Heart right ventricle (tissue), 16 donors: ENCODE data around the gene NEUROG2. TPM values are rescaled to one million over a fixed set of nuclear protein-coding genes. Genes with fewer than 3 reads are reported as not detected.
A peak's percentile ranks its signal among the peaks of the same experiment; 100 is the strongest.

Source experiments
- ATAC-seq, 8 donors: fragments of 200-7000 bp; cut with Tn5 transposase; one replicate each; pipeline ENCODE4 v1.9.1; 2020; ENCODE audit warnings: mild to moderate bottlenecking in 8 of 8, moderate library complexity in 8 of 8, moderate number of reproducible peaks in 1 of 8
- DNase-seq, 2 donors: peaks; one replicate each; pipeline ENCODE4 v3.0.0-alpha.2; 2020
- H3K27ac ChIP-seq, 10 donors: fragments of 200-600 bp; sonication (generic) in 2 of 10; one replicate each; pipeline versions ENCODE4 v1.5.0 to v1.8.0; 2020 to 2022; ENCODE audit warnings: mild to moderate bottlenecking in 3 of 10
- H3K27me3 ChIP-seq, 7 donors: fragments of 200-600 bp; one replicate each; pipeline ENCODE4 v1.8.0; 2021 to 2022; ENCODE audit warnings: mild to moderate bottlenecking in 2 of 7
- H3K36me3 ChIP-seq, 9 donors: fragments of 200-600 bp; sonication (generic) in 1 of 9; one replicate each; pipeline versions ENCODE4 v1.5.0 to v1.8.0; 2020 to 2022; ENCODE audit warnings: mild to moderate bottlenecking in 2 of 9
- H3K4me1 ChIP-seq, 9 donors: fragments of 200-600 bp; sonication (generic) in 1 of 9; one replicate each; pipeline versions ENCODE4 v1.5.0 to v1.8.0; 2020 to 2022; ENCODE audit warnings: mild to moderate bottlenecking in 4 of 9
- H3K4me3 ChIP-seq, 10 donors: fragments of 200-600 bp; sonication (generic) in 2 of 10; one replicate each; pipeline versions ENCODE4 v1.5.0 to v1.8.0; 2020 to 2022; ENCODE audit warnings: mild to moderate bottlenecking in 7 of 10, moderate library complexity in 2 of 10
- H3K9me3 ChIP-seq, 11 donors: fragments of 200-600 bp in 10 of 11; sonication (generic) in 2 of 11; one replicate each; pipeline versions ENCODE4 v1.5.0 to v1.8.0; 2013 to 2022; ENCODE audit warnings: mild to moderate bottlenecking in 2 of 11, control low read depth in 1 of 11, moderate library complexity in 1 of 11
- CTCF ChIP-seq, 9 donors: fragments of 200-600 bp; sonication (generic) in 2 of 9; IDR thresholded peaks; one replicate each; pipeline versions ENCODE4 v1.5.0 to v1.8.0; 2021 to 2022; ENCODE audit warnings: antibody characterized with exemption in 9 of 9, mild to moderate bottlenecking in 5 of 9, moderate library complexity in 1 of 9
- WGBS, 2 donors: extraction: QIAGEN DNeasy Blood & Tissue Kit; methylation state at CpG; one replicate each; pipeline ENCODE4 v1.1.7; 2013; ENCODE audit warnings: inconsistent platforms in 1 of 2; 5-methylcytosine and 5-hydroxymethylcytosine counted together
- intact Hi-C, 10 donors: fragments of 100-400 bp; cut with DNase I; formaldehyde crosslinking; loops; one replicate each; pipeline versions ENCODE4 v1.11.1 to v1.14.2; 2022
- long read RNA-seq, 3 donors: library from polyadenylated mRNA; unstranded; transcript quantifications; one replicate each; pipeline ENCODE4 v2.0.0, GENCODE V29; 2020 to 2021
- polyA plus RNA-seq, 2 donors: library from polyadenylated mRNA; stranded (reverse); fragments of 200-250 nt; gene quantifications; one replicate each; pipeline ENCODE4 v1.2.3, GENCODE V29; 2013
- total RNA-seq, 10 donors: library from RNA; stranded (reverse); fragmentation: NEBNext Ultra II Directional in 3 of 10; extraction: Animal tissue kit (Norgen Biotek cat#: 25700) in 3 of 10; gene quantifications; one replicate each; pipeline versions ENCODE4 v1.2.1 to v1.2.4, GENCODE V29; 2021 to 2023
- donor health status: Arrhythmogenic right ventricular cardiomyopathy.
- donor health status: ischemic (EF 13 %, LVEDD 7.1; RV severe dilation, severe dysfunction).
- donor health status: healthy with polysubstance abuse.
- donor health status: DM: no; HTN: yes; CAD: no.
- donor health status: DM: no; HTN: no; CAD: no.
- donor health status: ischemic (EF 25% LVEDD 6.9; RV normal size, moderate dysfunction).
- donor health status: ischemic (EF 25% LVEDD 5.7; RV mildly dilated, moderate dysfunction).
- donor health status: healthy.
- donor health status: DM: yes; HTN: yes; CAD: no.
- donor health status: Ischemic cardiomyopathy.
- donor health status: ischemic (EF 35%, LVEDD 5.7; RV mildly dilated, moderate dysfunction).
- donor health status: nonischemic (EF 11% LVEDD 7.7; RV severe dilation, severe dysfunction).
- donor health status: DM: yes; HTN: yes; CAD: no.
- donor health status: PGD.
- donor health status: ischemic (EF 29% LVEDD 5.4; RV normal size, mild dysfunction).
- donor health status: nonischemic (EF 23%, LVEDD 6.1; RV moderate dilation, normal function).

NEUROG2 gene
- not detected for total RNA-seq
- polyA plus RNA-seq, result not detected
- long read RNA-seq, donor 1, result 0 reads
- long read RNA-seq, donor 2, result 0 reads
- long read RNA-seq, donor 3, result 0 reads

- H3K4me1 ChIP-seq, result peaks cover 4 to 52% (median 31%) of the 10 kb centered on the region in 9 donors
- H3K27me3 ChIP-seq, result peaks cover 66 to 100% (median 100%) of the 10 kb centered on the region in 7 donors
- H3K27ac ChIP-seq, result no peak within 1 kb of the TSS
- intact Hi-C loops, result no loop called here
- H3K36me3 ChIP-seq, result no peaks in the 10 kb centered on the region
- 1 to 4% methylated on average over 15 of the region's 15 CpGs for WGBS, 2 donors
- no peak for TF ChIP-seq CTCF (IDR thresholded peaks at IDR 0.05)
- DNase-seq (no peak), ATAC-seq (no peak)
- H3K4me3 ChIP-seq, result peak within 1 kb of the TSS; percentile 44 to 84 (median 58)
- H3K9me3 ChIP-seq, result no peaks in the 10 kb centered on the region
Observed at GRCh38 chr4:112516066-112516470, at the start of gene NEUROG2. TSS of gene NEUROG2 (minus strand) at chr4:112516180. CDS start at chr4:112515475, 705 bp downstream.

- no peak for TF ChIP-seq CTCF (IDR thresholded peaks at IDR 0.05)
Observed at GRCh38 chr4:112564706-112565270, 48.8 kb upstream of the NEUROG2 start.

GRCh38 chr4:112563431-112564200 lies 47.6 kb upstream of the NEUROG2 start:
- peaks cover 0 to 4% (median 0%) of the 10 kb centered on the region in 9 donors for H3K36me3 ChIP-seq
- 70 to 84% methylated on average over 4 of the region's 4 CpGs for WGBS, 2 donors
- H3K27me3 ChIP-seq, result no peaks in the 10 kb centered on the region
- H3K27ac ChIP-seq, result no peak overlapping the region
- DNase-seq (no peak), ATAC-seq (no peak)
- H3K9me3 ChIP-seq, result no peaks in the 10 kb centered on the region
- no peak for TF ChIP-seq CTCF (IDR thresholded peaks at IDR 0.05)
- intact Hi-C loops, result no loop called here
- H3K4me3 ChIP-seq, result no peak overlapping the region
- no peaks in the 10 kb centered on the region for H3K4me1 ChIP-seq

More at GRCh38 chr4:112564706-112565270, 48.8 kb upstream of the NEUROG2 start:
- H3K36me3 ChIP-seq, result peaks cover 0 to 4% (median 0%) of the 10 kb centered on the region in 9 donors
- intact Hi-C loops, result no loop called here
- no peaks in the 10 kb centered on the region for H3K27me3 ChIP-seq
- DNase-seq (no peak), ATAC-seq (no peak)
- H3K27ac ChIP-seq, result no peak overlapping the region
- H3K9me3 ChIP-seq, result no peaks in the 10 kb centered on the region
- WGBS, 2 donors, result 97 to 98% methylated on average over 25 of the region's 25 CpGs
- no peaks in the 10 kb centered on the region for H3K4me1 ChIP-seq
- H3K4me3 ChIP-seq, result no peak overlapping the region

GRCh38 chr4:112562254-112562879 lies 46.4 kb upstream of the NEUROG2 start:
- H3K4me3 ChIP-seq, result no peak overlapping the region
- H3K4me1 ChIP-seq, result no peaks in the 10 kb centered on the region
- H3K27ac ChIP-seq, result no peak overlapping the region
- peaks cover 0 to 7% (median 0%) of the 10 kb centered on the region in 9 donors for H3K36me3 ChIP-seq
- intact Hi-C loops, result no loop called here
- DNase-seq (no peak), ATAC-seq (no peak)
- H3K9me3 ChIP-seq, result no peaks in the 10 kb centered on the region
- no peak for TF ChIP-seq CTCF (IDR thresholded peaks at IDR 0.05)
- 97 to 98% methylated on average over 2 of the region's 2 CpGs for WGBS, 2 donors
- H3K27me3 ChIP-seq, result no peaks in the 10 kb centered on the region
